Ishikawa (cell line): ENCODE measurements around the gene THRB.

Experiments
- CEBPB ChIP-seq: IDR thresholded peaks from 2 replicates; pipeline ENCODE4 v1.6.1; 2012
- EP300 ChIP-seq: IDR thresholded peaks from 2 replicates; pipeline ENCODE4 v1.6.1; 2012; ENCODE audit warnings: borderline replicate concordance
- NFIC ChIP-seq: IDR thresholded peaks from 2 replicates; pipeline ENCODE4 v1.6.1; 2012
- RAD21 ChIP-seq: IDR thresholded peaks from 2 replicates; pipeline ENCODE4 v1.6.1; 2012; ENCODE audit warnings: low read depth
- REST ChIP-seq: IDR thresholded peaks from 2 replicates; pipeline ENCODE4 v1.6.1; 2012; ENCODE audit warnings: low read depth, mild to moderate bottlenecking
- TEAD4 ChIP-seq: IDR thresholded peaks from 2 replicates; pipeline ENCODE4 v1.6.1; 2012

- TF ChIP-seq CEBPB (no peak), NFIC (no peak), TEAD4 (no peak), EP300 (no peak), REST (no peak), RAD21 (no peak)
Measured at GRCh38 chr3:24525022-24525421, 30.4 kb upstream of the THRB start.
